ENCODE results near the gene KCNIP4.

KCNIP4 gene

DNA sequence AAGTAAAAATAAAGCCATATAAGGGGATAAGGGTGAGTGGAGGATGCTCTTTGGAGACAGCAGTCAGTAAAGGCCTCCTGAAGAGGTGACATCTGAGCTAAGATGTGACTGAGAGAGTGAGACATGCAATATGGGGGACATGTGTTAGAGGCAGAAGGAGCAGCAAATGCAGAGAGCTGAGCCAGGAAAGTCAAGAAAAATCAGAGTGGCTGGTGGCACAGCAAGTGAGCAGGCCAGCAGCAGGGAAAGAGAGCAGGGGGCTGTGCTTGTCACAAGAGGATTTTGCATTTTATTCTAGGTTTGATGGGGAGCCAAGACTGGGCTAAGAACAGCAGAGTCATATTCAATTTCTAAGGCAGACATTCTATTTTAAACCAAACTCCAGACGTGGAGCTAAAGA lies 394.5 kb downstream of the KCNIP4 start:
- H3K4me3 ChIP-seq (ENCODE audit: low read depth in 1 of 2, low read length in 2 of 2), result no peak overlapping the region
- no peaks in the 10 kb centered on the region for H3K27me3 ChIP-seq (ENCODE audit: control insufficient read depth in 1 of 2, insufficient read depth in 2 of 2, low read length in 2 of 2)
- peaks cover 8% of the 10 kb centered on the region for H3K4me1 ChIP-seq (ENCODE audit: insufficient read depth, low read length)

DNA sequence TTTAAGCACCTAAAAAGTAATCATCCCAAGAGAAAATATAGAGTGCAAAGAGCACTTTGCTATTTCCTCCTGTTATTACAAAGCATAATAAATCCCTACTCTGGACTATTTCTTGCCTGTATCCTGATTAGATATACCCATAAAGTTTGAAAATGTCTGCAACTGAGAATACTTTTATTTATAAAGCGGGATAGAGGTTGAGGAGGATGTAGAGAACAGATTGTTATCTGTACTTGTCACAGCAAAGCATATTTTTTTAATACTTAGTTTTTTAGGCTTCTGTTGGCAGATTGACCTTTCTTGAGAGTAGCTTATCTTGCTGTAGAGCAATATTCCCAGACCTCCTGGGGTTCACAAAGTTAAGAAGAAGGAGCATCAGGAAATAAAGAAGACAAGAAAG lies 396.1 kb downstream of the KCNIP4 start:
- Histone ChIP-seq H3K27ac (ENCODE audit: low read depth, low read length) (no peak overlapping the region), H3K9me3 (ENCODE audit: low read length) (no peaks in the 10 kb centered on the region), H3K9ac (ENCODE audit: low read length) (no peak overlapping the region), H3K36me3 (ENCODE audit: insufficient read depth, low read length) (no peaks in the 10 kb centered on the region), H3K27me3 (ENCODE audit: control insufficient read depth in 1 of 2, insufficient read depth in 2 of 2, low read length in 2 of 2) (no peaks in the 10 kb centered on the region), H3K4me3 (ENCODE audit: low read depth in 1 of 2, low read length in 2 of 2) (no peak overlapping the region), H3K4me1 (ENCODE audit: insufficient read depth, low read length) (peaks cover 8% of the 10 kb centered on the region)

More for the DNA sequence above, 394.5 kb downstream of the KCNIP4 start:
- H3K27ac ChIP-seq (ENCODE audit: low read depth, low read length), result no peak overlapping the region
- H3K9me3 ChIP-seq (ENCODE audit: low read length), result no peaks in the 10 kb centered on the region
- no peaks in the 10 kb centered on the region for H3K36me3 ChIP-seq (ENCODE audit: insufficient read depth, low read length)
- H3K9ac ChIP-seq (ENCODE audit: low read length), result no peak overlapping the region

DNA sequence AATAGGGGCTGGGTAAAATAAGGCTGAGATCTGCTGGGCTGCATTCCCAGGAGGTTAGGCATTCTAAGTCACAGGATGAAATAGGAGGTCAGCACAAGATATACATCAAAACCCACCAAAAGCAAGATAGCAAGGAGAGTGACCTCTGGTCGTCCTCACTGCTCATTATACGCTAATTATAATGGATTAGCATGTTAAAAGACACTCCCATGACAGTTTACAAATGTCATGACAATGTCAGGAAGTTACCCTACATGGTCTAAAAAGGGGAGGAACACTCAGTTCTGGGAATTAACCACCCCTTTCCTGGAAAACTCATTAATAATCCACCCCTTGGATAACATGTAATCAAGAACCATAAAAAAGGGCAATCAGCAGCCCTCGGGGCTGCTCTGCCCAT lies 403.6 kb downstream of the KCNIP4 start:
- no peaks in the 10 kb centered on the region for H3K27me3 ChIP-seq (ENCODE audit: control insufficient read depth in 1 of 2, insufficient read depth in 2 of 2, low read length in 2 of 2)
- H3K27ac ChIP-seq (ENCODE audit: low read depth, low read length), result no peak overlapping the region
- no peaks in the 10 kb centered on the region for H3K4me1 ChIP-seq (ENCODE audit: insufficient read depth, low read length)
- H3K9me3 ChIP-seq (ENCODE audit: low read length), result no peaks in the 10 kb centered on the region
- no peaks in the 10 kb centered on the region for H3K36me3 ChIP-seq (ENCODE audit: insufficient read depth, low read length)
- H3K4me3 ChIP-seq (ENCODE audit: low read depth in 1 of 2, low read length in 2 of 2), result no peak overlapping the region
- no peak overlapping the region for H3K9ac ChIP-seq (ENCODE audit: low read length)

DNA sequence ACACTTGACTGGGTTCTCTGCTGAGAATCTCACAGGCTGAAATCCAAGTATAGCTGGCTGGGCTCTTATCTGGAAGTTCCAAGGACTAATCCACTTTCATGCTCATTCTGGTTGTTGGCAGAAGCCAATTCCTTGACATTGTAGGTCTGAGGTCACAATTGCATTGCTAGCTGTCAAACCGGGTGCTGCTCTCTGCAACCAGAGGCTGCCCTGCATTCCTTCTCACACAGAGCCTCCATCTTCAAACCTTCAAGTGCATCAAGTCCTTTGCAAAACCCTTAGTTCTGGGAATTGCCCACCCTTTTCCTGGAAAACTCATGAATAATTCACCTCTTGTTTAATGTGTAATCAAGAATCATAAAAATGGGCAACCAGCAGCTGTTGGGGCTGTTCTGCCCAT lies 404.2 kb downstream of the KCNIP4 start:
- H3K9ac ChIP-seq (ENCODE audit: low read length), result no peak overlapping the region
- H3K27me3 ChIP-seq (ENCODE audit: control insufficient read depth in 1 of 2, insufficient read depth in 2 of 2, low read length in 2 of 2), result no peaks in the 10 kb centered on the region
- no peak overlapping the region for H3K4me3 ChIP-seq (ENCODE audit: low read depth in 1 of 2, low read length in 2 of 2)
- no peak overlapping the region for H3K27ac ChIP-seq (ENCODE audit: low read depth, low read length)
- no peaks in the 10 kb centered on the region for H3K36me3 ChIP-seq (ENCODE audit: insufficient read depth, low read length)
- no peaks in the 10 kb centered on the region for H3K9me3 ChIP-seq (ENCODE audit: low read length)
- H3K4me1 ChIP-seq (ENCODE audit: insufficient read depth, low read length), result no peaks in the 10 kb centered on the region

DNA sequence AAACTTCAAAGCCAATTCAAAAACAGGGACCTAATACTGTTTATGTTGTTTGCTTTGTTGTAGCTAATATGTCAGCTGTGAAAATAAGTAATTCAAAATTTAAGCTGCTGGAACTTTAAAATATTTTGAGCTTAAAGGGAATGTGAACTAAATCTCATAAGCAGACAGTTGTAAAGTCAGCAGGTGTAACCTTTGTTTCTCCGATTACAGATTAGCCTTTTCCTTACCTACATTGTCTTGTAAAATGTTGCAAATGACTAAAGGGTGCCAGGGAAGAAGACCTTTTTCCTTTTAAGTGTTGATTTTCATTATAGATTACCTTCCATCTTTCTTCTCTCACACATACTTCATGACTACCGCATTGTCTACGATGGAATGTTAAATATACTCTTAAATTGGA lies 405.1 kb downstream of the KCNIP4 start:
- Histone ChIP-seq H3K9me3 (ENCODE audit: low read length) (no peaks in the 10 kb centered on the region), H3K36me3 (ENCODE audit: insufficient read depth, low read length) (no peaks in the 10 kb centered on the region), H3K27ac (ENCODE audit: low read depth, low read length) (no peak overlapping the region), H3K27me3 (ENCODE audit: control insufficient read depth in 1 of 2, insufficient read depth in 2 of 2, low read length in 2 of 2) (no peaks in the 10 kb centered on the region), H3K4me3 (ENCODE audit: low read depth in 1 of 2, low read length in 2 of 2) (no peak overlapping the region), H3K9ac (ENCODE audit: low read length) (no peak overlapping the region), H3K4me1 (ENCODE audit: insufficient read depth, low read length) (no peaks in the 10 kb centered on the region)

DNA sequence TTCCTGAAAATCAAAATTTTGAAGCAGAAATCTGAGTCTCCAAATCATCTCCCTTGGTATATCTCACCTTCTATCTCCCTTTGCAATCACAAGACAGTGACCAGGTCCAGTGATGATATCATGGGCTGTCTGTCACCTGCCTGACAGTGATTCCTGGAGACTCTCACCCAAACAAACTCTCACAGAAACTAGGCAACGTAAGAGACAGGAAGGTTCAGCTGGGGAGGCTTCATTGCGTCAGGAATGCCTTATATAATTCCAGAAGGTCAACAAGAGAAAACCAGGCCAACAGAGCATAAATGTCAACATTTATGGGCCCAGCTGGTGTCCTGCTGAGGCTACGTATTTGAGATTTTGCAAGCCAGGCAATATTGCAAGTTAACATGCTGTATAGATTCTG lies 412.7 kb downstream of the KCNIP4 start:
- Histone ChIP-seq H3K9ac (ENCODE audit: low read length) (no peak overlapping the region), H3K36me3 (ENCODE audit: insufficient read depth, low read length) (no peaks in the 10 kb centered on the region), H3K4me1 (ENCODE audit: insufficient read depth, low read length) (peaks cover 13% of the 10 kb centered on the region), H3K4me3 (ENCODE audit: low read depth in 1 of 2, low read length in 2 of 2) (no peak overlapping the region), H3K27ac (ENCODE audit: low read depth, low read length) (no peak overlapping the region), H3K9me3 (ENCODE audit: low read length) (no peaks in the 10 kb centered on the region), H3K27me3 (ENCODE audit: control insufficient read depth in 1 of 2, insufficient read depth in 2 of 2, low read length in 2 of 2) (no peaks in the 10 kb centered on the region)

DNA sequence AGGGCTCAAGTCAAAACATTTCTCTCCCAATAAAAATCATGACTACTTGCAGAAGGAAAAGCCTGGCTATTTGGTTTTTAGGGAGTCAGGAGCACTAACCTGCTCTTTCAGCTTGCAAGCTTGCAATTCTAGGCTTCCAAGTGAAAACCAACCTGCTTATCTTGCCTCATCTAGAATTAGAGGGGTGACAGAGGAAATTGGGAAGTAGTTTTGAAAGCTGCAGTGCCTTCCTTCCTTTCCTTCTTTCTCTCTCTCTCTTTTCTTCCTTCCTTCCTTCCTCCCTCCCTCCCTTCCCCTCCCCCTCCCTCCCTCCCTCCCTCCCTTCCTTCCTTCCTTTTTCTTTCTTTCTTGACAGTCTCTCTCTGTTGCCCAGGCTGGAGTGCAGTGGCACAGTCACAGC lies 417.5 kb downstream of the KCNIP4 start:
- Histone ChIP-seq H3K27me3 (ENCODE audit: control insufficient read depth in 1 of 2, insufficient read depth in 2 of 2, low read length in 2 of 2) (no peaks in the 10 kb centered on the region), H3K36me3 (ENCODE audit: insufficient read depth, low read length) (no peaks in the 10 kb centered on the region), H3K4me3 (ENCODE audit: low read depth in 1 of 2, low read length in 2 of 2) (no peak overlapping the region), H3K9me3 (ENCODE audit: low read length) (no peaks in the 10 kb centered on the region), H3K4me1 (ENCODE audit: insufficient read depth, low read length) (peaks cover 13% of the 10 kb centered on the region), H3K27ac (ENCODE audit: low read depth, low read length) (no peak overlapping the region), H3K9ac (ENCODE audit: low read length) (no peak overlapping the region)

DNA sequence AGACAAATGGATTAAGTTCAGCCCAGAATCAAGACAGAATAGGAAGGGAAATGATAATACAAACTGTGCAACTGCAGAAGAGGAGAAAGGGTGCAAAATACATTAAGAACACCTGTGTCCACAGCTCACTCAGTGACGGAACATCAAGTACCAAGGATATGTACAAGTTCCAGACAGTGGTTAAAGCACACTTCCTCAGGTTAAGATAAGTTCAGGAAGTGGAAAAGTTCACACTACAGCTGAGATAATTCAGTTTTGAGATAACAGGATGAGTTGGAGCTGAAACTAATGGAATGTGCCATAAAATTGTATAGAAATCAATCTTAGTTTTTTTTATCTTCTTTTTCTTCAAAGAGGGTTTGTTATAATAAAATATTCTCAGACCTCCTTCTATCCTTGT lies 419.4 kb downstream of the KCNIP4 start:
- Histone ChIP-seq H3K27me3 (ENCODE audit: control insufficient read depth in 1 of 2, insufficient read depth in 2 of 2, low read length in 2 of 2) (no peaks in the 10 kb centered on the region), H3K9ac (ENCODE audit: low read length) (no peak overlapping the region), H3K4me3 (ENCODE audit: low read depth in 1 of 2, low read length in 2 of 2) (no peak overlapping the region), H3K27ac (ENCODE audit: low read depth, low read length) (no peak overlapping the region), H3K36me3 (ENCODE audit: insufficient read depth, low read length) (no peaks in the 10 kb centered on the region), H3K4me1 (ENCODE audit: insufficient read depth, low read length) (peaks cover 4% of the 10 kb centered on the region), H3K9me3 (ENCODE audit: low read length) (no peaks in the 10 kb centered on the region)

DNA sequence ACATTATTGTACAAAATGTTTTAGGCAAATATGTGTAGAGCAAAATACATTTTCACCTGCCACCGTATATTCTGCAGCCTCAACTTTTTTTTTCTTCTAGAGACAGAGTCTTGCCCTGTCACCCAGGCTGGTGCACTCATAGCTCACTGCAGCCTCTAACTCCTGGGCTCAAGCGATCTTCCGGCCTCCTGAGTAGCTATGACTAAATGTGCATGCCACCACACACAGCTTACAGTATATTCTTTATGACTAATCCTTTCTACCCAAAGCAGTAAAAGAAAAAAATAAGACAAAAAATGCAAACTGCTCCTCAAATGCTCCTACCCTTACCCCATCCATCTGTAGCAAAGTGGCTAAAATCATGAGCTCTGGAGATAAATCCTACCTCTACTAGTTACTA lies 426.3 kb downstream of the KCNIP4 start:
- Histone ChIP-seq H3K9me3 (ENCODE audit: low read length) (no peaks in the 10 kb centered on the region), H3K9ac (ENCODE audit: low read length) (no peak overlapping the region), H3K27ac (ENCODE audit: low read depth, low read length) (no peak overlapping the region), H3K4me1 (ENCODE audit: insufficient read depth, low read length) (peaks cover 5% of the 10 kb centered on the region), H3K4me3 (ENCODE audit: low read depth in 1 of 2, low read length in 2 of 2) (no peak overlapping the region), H3K36me3 (ENCODE audit: insufficient read depth, low read length) (no peaks in the 10 kb centered on the region), H3K27me3 (ENCODE audit: control insufficient read depth in 1 of 2, insufficient read depth in 2 of 2, low read length in 2 of 2) (no peaks in the 10 kb centered on the region)

DNA sequence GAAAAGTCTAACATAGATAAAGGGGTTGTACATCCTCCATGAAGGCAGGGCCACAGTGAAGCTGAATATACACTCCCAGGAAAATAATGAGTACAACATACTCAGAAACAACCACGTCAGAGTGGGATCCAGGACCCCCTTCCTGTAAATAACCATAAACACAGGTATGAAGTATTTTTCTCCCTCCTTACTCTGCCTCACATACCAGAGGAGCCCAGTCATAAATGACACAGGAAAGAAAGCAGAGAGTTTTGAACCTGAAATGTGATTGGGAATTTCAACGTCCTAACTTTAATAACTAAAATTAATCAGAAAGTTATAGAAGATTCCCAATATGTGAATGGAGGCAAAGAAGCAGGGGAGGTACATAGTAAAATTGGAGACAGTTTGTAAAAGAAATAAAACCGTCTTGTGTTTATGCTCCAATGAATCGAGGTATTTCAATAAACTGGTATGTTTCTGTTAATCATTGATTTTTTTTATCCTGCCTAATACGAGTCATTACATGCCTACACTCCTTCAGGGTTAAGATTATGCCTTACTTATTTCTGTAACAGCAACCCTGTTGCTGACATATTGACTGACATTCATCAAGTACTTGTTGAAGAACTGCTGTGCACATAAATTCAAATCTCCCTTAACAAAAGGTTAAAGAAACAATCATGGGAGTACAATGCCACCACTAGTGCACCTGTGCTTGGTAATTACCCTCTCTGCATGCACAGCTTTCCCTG lies 431.3 kb downstream of the KCNIP4 start:
- Histone ChIP-seq H3K27me3 (ENCODE audit: control insufficient read depth in 1 of 2, insufficient read depth in 2 of 2, low read length in 2 of 2) (no peaks in the 10 kb centered on the region), H3K9me3 (ENCODE audit: low read length) (no peaks in the 10 kb centered on the region), H3K9ac (ENCODE audit: low read length) (no peak overlapping the region)

DNA sequence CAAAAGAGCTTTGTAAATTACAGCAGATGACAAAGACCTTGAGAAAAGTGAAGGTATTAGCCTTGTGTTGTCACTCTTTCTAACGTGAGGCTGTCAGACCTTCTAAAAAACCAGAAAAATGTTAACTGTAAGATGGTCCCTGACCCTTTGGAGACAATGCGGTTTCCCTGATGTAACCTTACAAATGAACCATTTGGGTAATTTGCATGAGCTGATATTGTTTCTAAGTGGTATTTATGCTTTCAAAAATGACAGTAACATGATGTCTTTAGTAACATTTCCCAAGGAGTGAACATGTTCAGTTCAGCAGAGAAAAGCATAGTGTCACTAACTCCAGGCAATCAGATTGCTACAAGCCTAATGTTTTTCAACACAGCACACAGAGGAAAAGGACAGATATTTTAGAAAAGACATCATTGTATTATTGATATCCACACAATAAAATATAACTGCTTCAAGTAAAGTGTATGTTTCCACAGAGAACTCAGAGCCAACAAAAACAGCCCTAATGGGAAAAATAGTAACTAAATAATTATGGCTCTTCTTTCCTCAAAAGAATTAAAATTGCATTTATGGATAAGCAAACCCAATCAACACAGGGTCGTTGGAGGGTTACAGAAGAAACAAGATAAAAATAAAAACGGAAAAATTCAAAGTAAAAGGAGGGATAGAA lies 434.4 kb downstream of the KCNIP4 start:
- H3K27ac ChIP-seq (ENCODE audit: low read depth, low read length), result no peak overlapping the region
- no peak overlapping the region for H3K9ac ChIP-seq (ENCODE audit: low read length)
- no peaks in the 10 kb centered on the region for H3K36me3 ChIP-seq (ENCODE audit: insufficient read depth, low read length)
- no peaks in the 10 kb centered on the region for H3K4me1 ChIP-seq (ENCODE audit: insufficient read depth, low read length)
- H3K27me3 ChIP-seq (ENCODE audit: control insufficient read depth in 1 of 2, insufficient read depth in 2 of 2, low read length in 2 of 2), result no peaks in the 10 kb centered on the region
- no peaks in the 10 kb centered on the region for H3K9me3 ChIP-seq (ENCODE audit: low read length)
- no peak overlapping the region for H3K4me3 ChIP-seq (ENCODE audit: low read depth in 1 of 2, low read length in 2 of 2)

More for the DNA sequence above, 431.3 kb downstream of the KCNIP4 start:
- H3K36me3 ChIP-seq (ENCODE audit: insufficient read depth, low read length), result no peaks in the 10 kb centered on the region
- no peak overlapping the region for H3K27ac ChIP-seq (ENCODE audit: low read depth, low read length)
- peaks cover 5% of the 10 kb centered on the region for H3K4me1 ChIP-seq (ENCODE audit: insufficient read depth, low read length)
- no peak overlapping the region for H3K4me3 ChIP-seq (ENCODE audit: low read depth in 1 of 2, low read length in 2 of 2)

DNA sequence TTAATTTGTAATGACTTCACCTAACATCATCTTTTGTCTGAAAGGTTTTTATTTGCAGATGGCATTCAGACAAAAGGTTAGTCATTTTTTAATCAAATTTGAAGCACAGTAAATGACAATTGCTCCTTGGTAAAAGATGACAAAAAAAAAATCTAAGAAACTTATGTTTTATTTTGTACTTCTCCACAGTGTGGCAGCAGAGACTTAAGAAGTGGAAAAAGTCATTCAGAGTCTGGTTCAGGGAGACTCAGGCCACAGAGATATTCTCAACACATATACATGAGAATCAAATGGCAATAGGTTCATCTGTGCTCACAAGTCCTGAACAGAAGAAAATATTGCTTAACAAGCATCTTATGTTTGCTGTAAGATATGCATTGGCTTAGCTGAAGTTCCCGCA lies 436.2 kb downstream of the KCNIP4 start:
- no peak overlapping the region for H3K4me3 ChIP-seq (ENCODE audit: low read depth in 1 of 2, low read length in 2 of 2)
- no peak overlapping the region for H3K9ac ChIP-seq (ENCODE audit: low read length)
- no peaks in the 10 kb centered on the region for H3K9me3 ChIP-seq (ENCODE audit: low read length)
- no peaks in the 10 kb centered on the region for H3K27me3 ChIP-seq (ENCODE audit: control insufficient read depth in 1 of 2, insufficient read depth in 2 of 2, low read length in 2 of 2)
- no peak overlapping the region for H3K27ac ChIP-seq (ENCODE audit: low read depth, low read length)
- H3K36me3 ChIP-seq (ENCODE audit: insufficient read depth, low read length), result no peaks in the 10 kb centered on the region
- H3K4me1 ChIP-seq (ENCODE audit: insufficient read depth, low read length), result no peaks in the 10 kb centered on the region
